ENCODE measurements around the gene EGFLAM. TPM values are rescaled to one million over a fixed set of nuclear protein-coding genes. Genes with fewer than 3 reads are reported as not detected.
"Not testable (repeated sequence)": the region's sequence is repeated elsewhere in the genome, so short reads cannot be mapped to it uniquely, and the experiment has no call there.

Gene EGFLAM
- total and polyA plus RNA-seq, 2 donors (not counting 3 experiments of a cell fraction or from before 2014, with no cell fraction given) = 1.2 to 2.7 TPM

DNA sequence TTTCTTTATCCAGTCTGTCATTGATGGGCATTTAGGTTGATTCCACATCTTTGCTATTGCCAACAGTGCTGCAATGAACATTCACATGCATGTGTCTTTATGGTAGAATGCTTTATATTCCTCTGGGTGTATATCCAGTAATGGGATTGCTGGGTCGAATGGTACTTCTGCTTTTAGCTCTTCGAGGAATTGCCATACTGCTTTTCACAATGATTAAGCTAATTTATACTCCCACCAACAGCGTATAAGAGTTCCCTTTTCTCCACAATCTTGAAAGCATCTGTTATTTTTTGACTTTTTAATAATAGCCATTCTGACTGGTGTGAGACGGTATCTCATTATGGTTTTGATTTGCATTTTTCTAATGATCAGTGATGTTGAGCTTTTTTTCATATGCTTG lies 74.8 kb downstream of the EGFLAM start:
- BruUV-seq (replicated peaks); H3K36me3 ChIP-seq (ENCODE audit: control insufficient read depth in 2 of 2, extremely low read depth in 1 of 2, insufficient read depth in 2 of 2, low read length in 2 of 2); POLR2A ChIA-PET; FAIRE-seq; H3K4me1 ChIP-seq (ENCODE audit: control insufficient read depth, extremely low read depth, insufficient read depth, low read length); intact Hi-C loops (cut with micrococcal nuclease); DNase-seq (ENCODE audit: low read depth, low spot score); H3K9me3 ChIP-seq (replicated peaks; ENCODE audit: control insufficient read depth, insufficient read depth, low read length); H3K27ac ChIP-seq (ENCODE audit: insufficient read depth, low read depth, low read length); H3K4me3 ChIP-seq (replicated peaks in 1 of 3; ENCODE audit: insufficient read depth in 1 of 3, low read depth in 1 of 3, low read length in 3 of 3); H3K79me2 ChIP-seq (ENCODE audit: control insufficient read depth, insufficient read depth, low read length); H3K27me3 ChIP-seq (ENCODE audit: control insufficient read depth in 2 of 2, insufficient read depth in 2 of 2, low read length in 2 of 2); dilution Hi-C loops (cut with MboI; ENCODE audit: extremely low pct_ligation_motif_present, low sequenced_read_pairs); H2AFZ ChIP-seq (ENCODE audit: low read depth, low read length); H4K20me1 ChIP-seq (replicated peaks; ENCODE audit: control insufficient read depth, extremely low read depth, insufficient read depth, low read length); H3K9me1 ChIP-seq (replicated peaks; ENCODE audit: control insufficient read depth, extremely low read depth, insufficient read depth, low read length); H3K4me2 ChIP-seq (ENCODE audit: insufficient read depth, low read length); H3K9ac ChIP-seq (replicated peaks; ENCODE audit: extremely low read depth, insufficient read depth, low read length): not testable (repeated sequence)
- CTCF ChIA-PET = interaction anchor here (0.7 kb wide), 1 partner anchor 1525 kb away, joined by 3 read pairs; no protein-coding TSS in a partner anchor

DNA sequence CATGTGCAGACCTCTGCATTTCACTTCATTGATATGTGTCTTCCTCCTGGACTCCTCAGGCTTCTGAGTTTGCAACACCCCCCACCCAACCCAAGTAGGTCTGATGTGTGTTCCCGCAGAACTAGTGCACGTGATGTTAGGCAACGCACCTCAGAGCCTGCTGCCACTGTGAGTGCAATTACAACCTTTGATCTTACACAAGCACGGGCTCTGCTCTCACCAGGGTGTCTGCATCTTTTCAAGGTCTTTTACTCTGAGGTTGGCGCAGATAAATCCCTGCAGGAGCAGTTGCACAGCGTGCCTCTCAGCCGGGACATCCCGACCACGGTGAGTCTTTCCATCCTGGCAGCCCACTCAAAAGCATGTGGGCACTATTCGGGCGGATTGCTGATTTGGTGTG lies 80.1 kb downstream of the EGFLAM start:
- intact Hi-C loops (cut with micrococcal nuclease) = no loop called here
- Histone ChIP-seq H3K79me2 (ENCODE audit: control insufficient read depth, insufficient read depth, low read length) (no peaks in the 10 kb centered on the region), H3K4me1 (ENCODE audit: control insufficient read depth, extremely low read depth, insufficient read depth, low read length) (peaks cover 9% of the 10 kb centered on the region), H3K4me2 (ENCODE audit: insufficient read depth, low read length) (no peak overlapping the region), H3K36me3 (ENCODE audit: control insufficient read depth in 2 of 2, extremely low read depth in 1 of 2, insufficient read depth in 2 of 2, low read length in 2 of 2) (no peaks in the 10 kb centered on the region), H3K4me3 (replicated peaks in 1 of 3; ENCODE audit: insufficient read depth in 1 of 3, low read depth in 1 of 3, low read length in 3 of 3) (no peak overlapping the region), H4K20me1 (replicated peaks; ENCODE audit: control insufficient read depth, extremely low read depth, insufficient read depth, low read length) (no peaks in the 10 kb centered on the region), H3K9me3 (replicated peaks; ENCODE audit: control insufficient read depth, insufficient read depth, low read length) (no peaks in the 10 kb centered on the region), H3K9me1 (replicated peaks; ENCODE audit: control insufficient read depth, extremely low read depth, insufficient read depth, low read length) (no peaks in the 10 kb centered on the region), H2AFZ (ENCODE audit: low read depth, low read length) (no peak overlapping the region), H3K9ac (replicated peaks; ENCODE audit: extremely low read depth, insufficient read depth, low read length) (no peak overlapping the region), H3K27me3 (ENCODE audit: control insufficient read depth in 2 of 2, insufficient read depth in 2 of 2, low read length in 2 of 2) (no peaks in the 10 kb centered on the region), H3K27ac (ENCODE audit: insufficient read depth, low read depth, low read length) (no peak overlapping the region)
- DNase-seq (ENCODE audit: low read depth, low spot score) (no peak), FAIRE-seq (no peak)
- dilution Hi-C loops (cut with MboI; ENCODE audit: extremely low pct_ligation_motif_present, low sequenced_read_pairs) = no loop called here
- TF ChIP-seq, protein P1, sequence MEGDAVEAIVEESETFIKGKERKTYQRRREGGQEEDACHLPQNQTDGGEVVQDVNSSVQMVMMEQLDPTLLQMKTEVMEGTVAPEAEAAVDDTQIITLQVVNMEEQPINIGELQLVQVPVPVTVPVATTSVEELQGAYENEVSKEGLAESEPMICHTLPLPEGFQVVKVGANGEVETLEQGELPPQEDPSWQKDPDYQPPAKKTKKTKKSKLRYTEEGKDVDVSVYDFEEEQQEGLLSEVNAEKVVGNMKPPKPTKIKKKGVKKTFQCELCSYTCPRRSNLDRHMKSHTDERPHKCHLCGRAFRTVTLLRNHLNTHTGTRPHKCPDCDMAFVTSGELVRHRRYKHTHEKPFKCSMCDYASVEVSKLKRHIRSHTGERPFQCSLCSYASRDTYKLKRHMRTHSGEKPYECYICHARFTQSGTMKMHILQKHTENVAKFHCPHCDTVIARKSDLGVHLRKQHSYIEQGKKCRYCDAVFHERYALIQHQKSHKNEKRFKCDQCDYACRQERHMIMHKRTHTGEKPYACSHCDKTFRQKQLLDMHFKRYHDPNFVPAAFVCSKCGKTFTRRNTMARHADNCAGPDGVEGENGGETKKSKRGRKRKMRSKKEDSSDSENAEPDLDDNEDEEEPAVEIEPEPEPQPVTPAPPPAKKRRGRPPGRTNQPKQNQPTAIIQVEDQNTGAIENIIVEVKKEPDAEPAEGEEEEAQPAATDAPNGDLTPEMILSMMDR (IDR thresholded peaks at IDR 0.05; ENCODE audit: extremely low read depth in 1 of 2, insufficient read depth in 1 of 2, low read depth in 1 of 2, low read length in 2 of 2) = no peak
- no TSS peak for BruUV-seq (replicated peaks)
- CTCF ChIA-PET = no interaction called here
- POLR2A ChIA-PET = no interaction called here
